Measurements from ENCODE around the gene ERCC6L2.

Gene ERCC6L2

GRCh38 chr9:95991326-95991725 is 115.8 kb downstream of the ERCC6L2 start:
- TF ChIP-seq CTCF (IDR thresholded peaks at IDR 0.05) (no peak), ZFX (IDR thresholded peaks at IDR 0.05; ENCODE audit: borderline replicate concordance) (no peak)

GRCh38 chr9:95992536-95992935 is 117.0 kb downstream of the ERCC6L2 start:
- no peak overlapping the region for H3K27ac ChIP-seq
- no peak for TF ChIP-seq ZFX (IDR thresholded peaks at IDR 0.05; ENCODE audit: borderline replicate concordance)

More at GRCh38 chr9:95991326-95991725, 115.8 kb downstream of the ERCC6L2 start:
- no peak overlapping the region for H3K27ac ChIP-seq

GRCh38 chr9:95993337-95993736 is 117.8 kb downstream of the ERCC6L2 start:
- H3K27ac ChIP-seq: no peak overlapping the region
- TF ChIP-seq CTCF (IDR thresholded peaks at IDR 0.05) (no peak), ZFX (IDR thresholded peaks at IDR 0.05; ENCODE audit: borderline replicate concordance) (no peak)

GRCh38 chr9:95999390-95999789 is 123.9 kb downstream of the ERCC6L2 start:
- no peak overlapping the region for H3K27ac ChIP-seq
- TF ChIP-seq ZFX (IDR thresholded peaks at IDR 0.05; ENCODE audit: borderline replicate concordance): no peak
- no peak for TF ChIP-seq CTCF (IDR thresholded peaks at IDR 0.05)

- H3K27ac ChIP-seq: no peak overlapping the region
- TF ChIP-seq ZFX (IDR thresholded peaks at IDR 0.05; ENCODE audit: borderline replicate concordance): no peak
- no peak for TF ChIP-seq CTCF (IDR thresholded peaks at IDR 0.05)
These were observed 128.9 kb downstream of the ERCC6L2 start for GRCh38 chr9:96004379-96004778.

GRCh38 chr9:96006296-96006879 is 130.9 kb downstream of the ERCC6L2 start:
- no peak overlapping the region for H3K27ac ChIP-seq

GRCh38 chr9:96006961-96007360 is 131.5 kb downstream of the ERCC6L2 start:
- TF ChIP-seq CTCF (IDR thresholded peaks at IDR 0.05) (no peak), ZFX (IDR thresholded peaks at IDR 0.05; ENCODE audit: borderline replicate concordance) (no peak)
- no peak overlapping the region for H3K27ac ChIP-seq

More at GRCh38 chr9:96006296-96006879, 130.9 kb downstream of the ERCC6L2 start:
- TF ChIP-seq ZFX (IDR thresholded peaks at IDR 0.05; ENCODE audit: borderline replicate concordance) (no peak), CTCF (IDR thresholded peaks at IDR 0.05) (no peak)

Measured in 22Rv1 (cell line).